Measurements from ENCODE around the gene CFLAR. TPM values are rescaled to one million over a fixed set of nuclear protein-coding genes. Genes with fewer than 3 reads are reported as not detected.

The CFLAR gene
- total and polyA plus RNA-seq, 9 of the 15 experiments (the other 6 are each of a cell fraction or from before 2014, with no cell fraction given), result 27.5 to 102 (median 54.0) TPM

- Histone ChIP-seq H2AFZ (ENCODE audit: low read depth, low read length) (no peak overlapping the region), H3K27me3 (ENCODE audit: control insufficient read depth in 2 of 2, insufficient read depth in 2 of 2, low read length in 2 of 2) (no peaks in the 10 kb centered on the region), H3K4me3 (no peak overlapping the region), H3K4me2 (ENCODE audit: insufficient read depth, low read length) (no peak overlapping the region), H3K9ac (ENCODE audit: insufficient read depth in 1 of 2, low read depth in 2 of 2, low read length in 2 of 2) (no peak overlapping the region), H4K20me1 (replicated peaks; ENCODE audit: control insufficient read depth, insufficient read depth, low read length) (no peaks in the 10 kb centered on the region), H3K9me3 (replicated peaks; ENCODE audit: control insufficient read depth, insufficient read depth, low read depth, low read length) (no peaks in the 10 kb centered on the region), H3K79me2 (ENCODE audit: control insufficient read depth, insufficient read depth, low read length) (peaks cover 26% of the 10 kb centered on the region), H3K4me1 (replicated peaks in 1 of 2; ENCODE audit: control insufficient read depth in 2 of 2, insufficient read depth in 2 of 2, low read length in 2 of 2) (peaks cover 8 to 12% of the 10 kb centered on the region in 2 experiments; a peak in 4 of 5 replicates), H3K9me1 (ENCODE audit: control insufficient read depth, insufficient read depth, low read length) (no peaks in the 10 kb centered on the region), H3K36me3 (ENCODE audit: control insufficient read depth, insufficient read depth, low read length) (peaks cover 3% of the 10 kb centered on the region; the same call in 1 of the 3 replicates), H3K27ac (ENCODE audit: extremely low read depth, low read depth, low read length) (no peak overlapping the region)
- ATAC-seq (no peak), FAIRE-seq (no peak), DNase-seq (ENCODE audit: extremely low read depth in 1 of 4, low spot score in 3 of 4) (no peak)
- 63% methylated on average over 3 of the region's 3 CpGs for WGBS (ENCODE audit: insufficient coverage, low coverage, missing lambda C conversion rate)
- ChIA-PET POLR2A (no interaction called here), CTCF (ENCODE audit: low intra/inter-chr PET ratio) (no interaction called here)
- intact Hi-C loops (cut with micrococcal nuclease) (no loop called here), in situ Hi-C loops (cut with MboI) (no loop called here)
- BruUV-seq (replicated peaks), result no TSS peak
- TF ChIP-seq, protein P1, sequence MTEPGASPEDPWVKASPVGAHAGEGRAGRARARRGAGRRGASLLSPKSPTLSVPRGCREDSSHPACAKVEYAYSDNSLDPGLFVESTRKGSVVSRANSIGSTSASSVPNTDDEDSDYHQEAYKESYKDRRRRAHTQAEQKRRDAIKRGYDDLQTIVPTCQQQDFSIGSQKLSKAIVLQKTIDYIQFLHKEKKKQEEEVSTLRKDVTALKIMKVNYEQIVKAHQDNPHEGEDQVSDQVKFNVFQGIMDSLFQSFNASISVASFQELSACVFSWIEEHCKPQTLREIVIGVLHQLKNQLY (CRISPR knock-in tag; conservative IDR thresholded peaks at IDR 0.05), result no peak
- TF ChIP-seq ZNF274 (IDR thresholded peaks at IDR 0.05; ENCODE audit: borderline replicate concordance, low read depth, low read length) (no peak), BRCA1 (IDR thresholded peaks at IDR 0.05) (no peak), BRCA1 (CRISPR knock-in tag; IDR thresholded peaks at IDR 0.05) (no peak), CHD2 (IDR thresholded peaks at IDR 0.05; ENCODE audit: low read depth, low read length) (no peak), ZKSCAN1 (IDR thresholded peaks at IDR 0.05; ENCODE audit: low read depth, low read length) (no peak), ASH1L (IDR thresholded peaks at IDR 0.05; ENCODE audit: borderline replicate concordance, low read depth, partially characterized antibody) (no peak), NR4A1 (CRISPR knock-in tag; IDR thresholded peaks at IDR 0.05) (no peak), NR4A1 (tag; IDR thresholded peaks at IDR 0.05) (no peak), TAF7 (tag; IDR thresholded peaks at IDR 0.05) (no peak), POLR2AphosphoS2 (IDR thresholded peaks at IDR 0.05; ENCODE audit: low read length) (no peak), SMARCB1 (IDR thresholded peaks at IDR 0.05; ENCODE audit: insufficient read length, low read depth) (no peak), KLF10 (CRISPR knock-in tag; IDR thresholded peaks at IDR 0.05) (no peak), PRPF4 (IDR thresholded peaks at IDR 0.05; ENCODE audit: insufficient read depth, low read depth, low read length, poor library complexity, severe bottlenecking) (no peak), ZNF146 (CRISPR knock-in tag; IDR thresholded peaks at IDR 0.05; ENCODE audit: unreplicated experiment) (no peak), E2F1 (CRISPR knock-in tag; IDR thresholded peaks at IDR 0.05) (no peak), ZNF76 (CRISPR knock-in tag; IDR thresholded peaks at IDR 0.05; ENCODE audit: borderline replicate concordance) (no peak), TRIM24 (IDR thresholded peaks at IDR 0.05) (no peak)
- TF ChIP-seq, protein P2, sequence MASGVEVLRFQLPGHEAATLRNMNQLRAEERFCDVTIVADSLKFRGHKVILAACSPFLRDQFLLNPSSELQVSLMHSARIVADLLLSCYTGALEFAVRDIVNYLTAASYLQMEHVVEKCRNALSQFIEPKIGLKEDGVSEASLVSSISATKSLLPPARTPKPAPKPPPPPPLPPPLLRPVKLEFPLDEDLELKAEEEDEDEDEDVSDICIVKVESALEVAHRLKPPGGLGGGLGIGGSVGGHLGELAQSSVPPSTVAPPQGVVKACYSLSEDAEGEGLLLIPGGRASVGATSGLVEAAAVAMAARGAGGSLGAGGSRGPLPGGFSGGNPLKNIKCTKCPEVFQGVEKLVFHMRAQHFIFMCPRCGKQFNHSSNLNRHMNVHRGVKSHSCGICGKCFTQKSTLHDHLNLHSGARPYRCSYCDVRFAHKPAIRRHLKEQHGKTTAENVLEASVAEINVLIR (CRISPR knock-in tag; IDR thresholded peaks at IDR 0.05), result no peak
- TF ChIP-seq, protein P3, sequence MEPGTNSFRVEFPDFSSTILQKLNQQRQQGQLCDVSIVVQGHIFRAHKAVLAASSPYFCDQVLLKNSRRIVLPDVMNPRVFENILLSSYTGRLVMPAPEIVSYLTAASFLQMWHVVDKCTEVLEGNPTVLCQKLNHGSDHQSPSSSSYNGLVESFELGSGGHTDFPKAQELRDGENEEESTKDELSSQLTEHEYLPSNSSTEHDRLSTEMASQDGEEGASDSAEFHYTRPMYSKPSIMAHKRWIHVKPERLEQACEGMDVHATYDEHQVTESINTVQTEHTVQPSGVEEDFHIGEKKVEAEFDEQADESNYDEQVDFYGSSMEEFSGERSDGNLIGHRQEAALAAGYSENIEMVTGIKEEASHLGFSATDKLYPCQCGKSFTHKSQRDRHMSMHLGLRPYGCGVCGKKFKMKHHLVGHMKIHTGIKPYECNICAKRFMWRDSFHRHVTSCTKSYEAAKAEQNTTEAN (CRISPR knock-in tag; IDR thresholded peaks at IDR 0.05), result no peak
Measured at GRCh38 chr2:201111096-201111495, 4.9 kb upstream of the CFLAR start.

Data from K562 (cell line).